CD4-positive, alpha-beta T cell treated with Interferon alpha-2 for 1 hour (primary cell): Measurements from ENCODE around the gene SNRPE.
"Not testable (repeated sequence)": the region's sequence is repeated elsewhere in the genome, so short reads cannot be mapped to it uniquely, and the experiment has no call there.

Experiments
- DNase-seq, 2 donors: peaks; one replicate each; pipeline ENCODE4 v3.0.0-alpha.2; 2020 to 2022

The SNRPE gene

DNA sequence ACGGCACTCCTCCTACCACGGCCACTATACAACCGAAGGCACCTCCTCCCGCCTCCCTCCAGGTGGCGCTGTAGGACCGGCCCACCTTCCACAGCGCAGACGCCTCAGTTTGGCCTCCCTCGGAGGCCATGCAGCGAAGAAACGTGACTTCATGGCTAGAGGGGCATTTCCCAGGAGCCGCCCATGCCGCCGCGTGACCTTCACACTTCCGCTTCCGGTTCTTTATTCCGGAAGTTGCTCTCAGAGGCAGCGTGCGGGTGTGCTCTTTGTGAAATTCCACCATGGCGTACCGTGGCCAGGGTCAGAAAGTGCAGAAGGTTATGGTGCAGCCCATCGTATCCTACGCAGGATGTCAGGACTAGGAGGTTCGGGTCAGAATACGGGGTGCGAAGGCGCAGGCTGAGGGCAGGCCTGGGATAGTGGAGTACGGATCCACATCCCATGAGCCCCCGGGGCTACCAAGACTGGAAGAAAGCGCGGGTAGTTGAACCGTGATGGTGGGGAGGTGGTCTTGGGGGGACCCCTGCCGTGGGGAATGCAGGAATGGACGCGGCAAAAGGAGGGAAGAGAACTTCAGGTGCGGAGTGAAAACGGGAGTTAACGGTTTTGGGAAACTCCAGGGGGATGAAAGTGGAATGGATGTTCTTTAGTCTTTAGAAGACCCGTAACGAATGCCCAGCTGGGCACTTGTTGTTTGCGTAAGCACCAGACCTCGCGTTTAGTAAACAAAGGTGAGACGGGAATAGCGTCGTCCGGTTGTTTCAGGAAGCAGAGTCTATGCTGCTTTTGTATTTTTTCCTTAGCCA is at the start of gene SNRPE:
TSS of gene SNRPE (plus strand) at position 221 of the 806 bp plus-strand sequence. CDS start at position 282, 61 bp downstream.
- DNase-seq: peak; percentile 97 to 98

DNA sequence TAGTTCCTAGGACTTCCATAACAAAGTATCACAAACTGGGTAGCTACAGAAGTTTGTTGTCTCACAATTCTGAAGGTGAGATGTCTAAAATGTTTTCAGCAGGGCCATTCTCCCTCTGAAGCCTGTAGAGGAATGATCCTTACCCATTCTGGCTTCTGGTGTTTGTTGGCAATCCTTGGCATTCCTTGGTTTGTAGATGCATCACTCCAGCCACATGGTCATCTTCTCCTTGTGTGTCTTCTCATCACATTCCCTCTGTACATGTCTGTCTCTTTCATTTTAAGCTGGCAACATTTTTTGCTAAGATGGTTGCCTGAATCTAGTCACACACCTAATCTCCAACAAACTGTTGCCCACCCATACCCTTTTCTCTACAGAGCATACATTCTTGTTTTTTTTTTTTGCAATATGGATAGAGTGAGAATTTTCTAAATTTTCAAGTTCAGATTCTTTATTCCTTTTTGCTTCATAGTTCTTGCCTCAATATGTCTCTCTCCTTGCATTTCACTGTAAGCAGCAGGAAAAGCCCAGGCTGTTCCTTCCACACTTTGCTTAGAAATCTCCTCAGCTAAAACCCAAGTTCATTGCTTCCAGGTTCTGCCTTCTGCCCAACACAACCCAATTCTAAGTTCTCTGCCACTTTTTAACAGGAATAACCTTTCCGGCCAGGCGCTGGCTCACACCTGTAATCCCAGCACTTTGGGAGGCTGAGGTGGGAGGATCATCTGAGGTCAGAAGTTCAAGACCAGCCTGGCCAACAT is 47.6 kb upstream of the SNRPE start:
- DNase-seq: no peak

DNA sequence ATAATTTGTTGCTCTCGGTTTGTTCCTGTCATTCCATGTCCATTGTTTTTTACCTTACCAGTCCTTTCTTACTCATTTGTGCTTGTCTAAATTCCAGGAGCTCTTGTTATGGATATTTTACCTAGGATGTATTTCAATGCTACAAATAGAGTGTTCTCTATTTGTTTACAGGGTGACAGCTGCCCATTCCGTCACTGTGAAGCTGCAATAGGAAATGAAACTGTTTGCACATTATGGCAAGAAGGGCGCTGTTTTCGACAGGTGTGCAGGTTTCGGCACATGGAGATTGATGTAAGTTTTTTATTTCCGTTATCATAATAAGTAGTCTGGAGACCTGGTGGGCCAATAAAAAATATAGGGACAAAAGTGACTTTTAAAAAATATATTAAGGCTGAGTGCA is 43.0 kb upstream of the SNRPE start:
- no peak for DNase-seq

DNA sequence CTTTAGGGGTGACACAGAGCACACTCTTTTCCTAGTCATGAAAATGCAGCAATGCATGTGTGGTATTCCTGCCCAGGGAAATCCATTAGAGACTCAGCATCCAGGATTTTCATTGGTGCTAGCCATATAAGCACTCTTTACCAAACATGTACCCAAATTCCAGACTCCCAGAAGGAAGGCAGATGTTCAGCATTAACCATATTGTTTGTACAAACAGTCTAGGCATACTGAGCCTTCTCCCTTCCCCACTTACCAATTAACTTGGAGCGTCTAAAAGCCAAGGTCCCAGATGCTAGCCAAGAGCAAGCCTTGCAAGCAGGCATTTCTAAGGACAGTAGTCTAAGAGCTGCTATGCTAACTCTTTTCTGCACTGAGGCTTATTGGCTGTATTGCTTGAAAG is 38.1 kb upstream of the SNRPE start:
- DNase-seq: no peak

DNA sequence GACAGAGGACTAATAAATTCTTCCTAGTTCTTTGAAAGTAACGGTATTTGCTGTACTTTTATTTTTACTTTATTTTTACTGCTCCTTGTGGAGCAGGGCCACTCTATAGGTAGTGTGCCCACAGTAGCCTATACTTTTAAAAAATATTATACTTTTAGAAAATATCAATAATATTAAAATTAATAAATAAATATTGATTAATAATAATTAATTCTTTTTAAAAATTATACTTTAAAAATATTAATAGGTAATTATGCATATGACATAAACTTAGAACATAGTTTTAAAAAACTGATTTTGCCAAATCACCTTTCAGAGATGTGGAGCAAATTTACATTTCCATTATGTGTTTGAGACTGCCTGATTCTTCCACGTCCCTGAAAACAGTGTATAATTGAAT is 35.2 kb upstream of the SNRPE start:
- DNase-seq: no peak

DNA sequence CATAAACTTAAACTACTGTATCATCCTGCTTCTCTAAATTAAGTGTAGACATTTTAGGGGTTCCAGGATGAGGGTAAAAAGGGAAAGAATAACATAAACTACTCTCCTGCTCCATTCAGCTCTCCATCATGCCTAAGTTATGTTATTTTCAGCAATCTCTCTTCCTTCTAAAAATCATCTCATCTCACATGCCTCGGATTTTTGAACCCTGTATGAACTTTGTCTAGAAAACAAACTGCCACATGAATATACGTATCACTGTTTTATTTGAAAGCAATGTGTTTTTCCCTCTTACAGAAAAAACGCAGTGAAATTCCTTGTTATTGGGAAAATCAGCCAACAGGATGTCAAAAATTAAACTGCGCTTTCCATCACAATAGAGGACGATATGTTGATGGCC is 33.4 kb upstream of the SNRPE start:
- no peak for DNase-seq

DNA sequence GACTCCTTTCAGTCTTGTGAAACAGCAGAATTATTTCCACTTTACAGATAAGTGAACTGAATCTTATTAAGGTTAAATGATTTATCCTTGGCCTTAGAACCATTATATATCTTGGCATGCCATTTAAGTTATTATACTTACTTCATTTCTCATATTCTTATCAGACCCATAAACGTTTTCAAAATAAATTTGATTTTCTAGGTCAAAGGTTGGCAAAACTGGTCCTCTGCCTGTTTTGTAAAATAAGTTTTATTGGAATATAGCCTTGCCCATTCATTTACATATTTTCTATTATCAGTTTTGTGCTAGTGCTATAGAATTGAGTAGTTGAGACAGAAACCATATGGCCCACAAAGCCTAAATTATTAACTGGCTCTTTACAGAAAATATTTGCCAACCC is 32.9 kb upstream of the SNRPE start:
- DNase-seq: no peak

DNA sequence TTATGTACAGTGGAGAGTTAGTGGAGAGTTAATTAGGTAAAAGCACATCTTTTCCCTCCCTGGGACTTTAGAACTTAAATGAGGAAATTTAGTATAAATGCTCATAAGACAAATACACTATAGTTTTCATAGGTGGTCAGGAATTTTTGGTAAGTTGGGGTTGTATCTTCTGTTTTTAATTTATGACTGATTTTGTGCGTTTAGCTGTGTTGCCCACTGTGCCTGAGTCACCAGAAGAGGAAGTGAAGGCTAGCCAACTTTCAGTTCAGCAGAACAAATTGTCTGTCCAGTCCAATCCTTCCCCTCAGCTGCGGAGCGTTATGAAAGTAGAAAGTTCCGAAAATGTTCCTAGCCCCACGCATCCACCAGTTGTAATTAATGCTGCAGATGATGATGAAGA is 32.2 kb upstream of the SNRPE start:
- not testable (repeated sequence) for DNase-seq

DNA sequence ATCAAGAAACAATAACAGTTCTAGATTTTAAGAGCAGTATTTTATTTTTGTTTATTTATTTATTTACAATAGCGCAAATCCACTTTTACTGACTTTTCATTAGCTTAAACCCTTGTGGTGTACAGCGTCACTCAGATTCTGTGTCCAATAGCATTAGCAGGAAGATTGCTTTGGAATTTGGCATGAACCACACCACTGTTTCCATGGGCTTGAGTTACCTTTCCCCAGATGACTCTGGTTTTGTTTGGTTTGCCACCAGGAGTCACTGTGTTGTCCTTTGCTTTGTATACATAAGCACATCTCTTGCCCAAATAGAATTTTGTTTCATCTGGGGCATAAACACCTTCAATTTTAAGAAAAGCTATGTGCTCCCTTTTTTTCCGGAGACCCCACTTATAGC is 25.9 kb upstream of the SNRPE start:
- DNase-seq: no peak

DNA sequence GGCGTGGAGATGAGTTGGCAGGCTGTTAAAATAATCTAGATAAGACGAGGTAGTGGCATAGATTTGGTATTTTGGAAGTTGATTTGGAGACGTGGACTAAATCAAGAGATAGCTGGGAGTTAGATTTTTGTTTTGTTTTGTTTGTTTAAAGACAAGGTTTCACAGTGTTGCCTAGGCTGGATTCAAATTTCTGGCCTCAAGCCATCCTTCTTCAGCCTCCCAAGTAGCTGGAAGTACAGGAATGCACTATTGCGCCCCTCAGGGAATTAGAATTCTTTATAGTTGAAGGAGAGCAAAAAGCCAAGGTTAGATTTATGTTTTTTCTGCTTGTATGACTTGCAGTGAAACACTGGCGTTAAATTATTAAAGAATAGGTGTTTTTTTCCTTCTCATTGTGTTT is 22.3 kb upstream of the SNRPE start:
- no peak for DNase-seq

DNA sequence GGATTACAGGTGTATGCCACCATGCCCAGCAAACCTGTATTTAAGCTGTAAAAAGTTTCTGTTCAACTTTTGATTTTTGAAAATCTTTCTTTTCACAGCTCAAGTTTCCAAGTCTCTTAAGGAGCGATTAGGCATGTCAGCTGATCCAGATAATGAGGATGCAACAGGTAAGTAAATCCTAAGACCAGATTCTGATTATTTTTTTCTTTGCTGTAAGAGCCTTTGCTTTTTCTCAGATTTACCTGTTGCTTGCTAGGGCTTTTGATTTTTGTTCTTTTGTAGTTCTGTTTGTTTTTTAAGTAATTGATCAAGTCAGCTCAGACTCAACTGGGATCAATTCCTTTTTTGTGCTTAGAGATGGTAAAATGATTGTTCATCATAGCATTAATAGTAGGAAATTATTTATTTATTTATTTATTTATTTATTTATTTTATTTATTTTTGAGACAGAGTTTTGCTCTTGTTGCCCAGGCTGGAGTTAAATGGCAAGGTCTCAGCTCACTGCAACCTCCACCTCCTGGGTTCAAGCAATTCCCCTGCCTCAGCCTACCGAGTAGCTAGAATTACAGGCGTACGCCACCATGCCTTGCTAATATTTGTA is 21.1 kb upstream of the SNRPE start:
- no peak for DNase-seq

DNA sequence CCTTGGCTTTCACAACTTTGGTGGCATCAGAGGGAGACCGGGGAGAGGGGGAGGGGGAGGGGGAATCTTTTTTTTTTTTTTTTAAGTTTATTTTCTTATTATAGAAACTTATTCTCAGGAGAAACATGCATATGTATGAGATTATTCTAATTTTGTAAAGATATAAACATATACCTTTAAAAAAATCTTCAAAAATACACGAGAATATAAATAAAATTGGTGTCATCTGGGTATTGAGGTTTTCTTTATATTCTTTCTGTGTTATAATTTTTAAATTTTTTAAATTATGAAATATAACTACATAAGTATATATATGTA is 18.9 kb upstream of the SNRPE start:
- no peak for DNase-seq

DNA sequence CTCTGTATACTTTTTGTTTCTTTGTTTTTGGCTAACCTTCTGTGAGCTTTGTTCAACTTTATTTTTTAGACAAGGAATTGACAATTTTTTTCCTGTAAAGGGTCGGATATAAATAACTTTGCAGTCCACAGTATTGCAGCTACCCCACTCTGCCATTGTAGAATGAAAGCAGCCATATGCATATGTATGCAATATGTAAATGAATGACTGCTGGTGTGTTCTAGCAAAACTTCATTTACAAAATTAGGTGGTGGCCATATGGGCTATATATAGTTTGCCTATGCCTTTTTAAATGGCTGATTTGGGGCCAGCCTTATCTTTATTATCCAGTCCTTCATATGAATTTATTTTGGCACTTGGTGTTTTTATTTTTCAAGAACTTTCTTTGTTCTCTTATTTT is 18.0 kb upstream of the SNRPE start:
- no peak for DNase-seq

DNA sequence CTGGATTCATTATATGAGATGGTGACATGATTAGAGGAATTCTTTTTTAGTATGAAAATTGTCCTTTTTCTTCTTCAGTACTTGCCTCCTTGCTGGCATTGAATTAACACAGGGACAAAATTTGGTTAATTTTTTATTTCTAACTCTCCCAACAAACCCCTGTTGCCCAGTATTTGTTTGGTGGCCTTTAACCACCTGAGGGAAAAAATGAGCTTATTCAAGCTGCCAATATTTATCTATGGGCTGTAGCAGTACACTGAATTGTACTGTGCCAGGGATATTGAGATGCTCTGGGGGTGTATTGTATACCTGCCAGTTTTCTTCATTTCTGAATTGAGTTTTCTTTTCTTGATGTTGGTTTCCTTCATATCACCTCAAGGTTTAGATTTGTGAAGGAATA is 8.3 kb upstream of the SNRPE start:
- DNase-seq: not testable (repeated sequence)

DNA sequence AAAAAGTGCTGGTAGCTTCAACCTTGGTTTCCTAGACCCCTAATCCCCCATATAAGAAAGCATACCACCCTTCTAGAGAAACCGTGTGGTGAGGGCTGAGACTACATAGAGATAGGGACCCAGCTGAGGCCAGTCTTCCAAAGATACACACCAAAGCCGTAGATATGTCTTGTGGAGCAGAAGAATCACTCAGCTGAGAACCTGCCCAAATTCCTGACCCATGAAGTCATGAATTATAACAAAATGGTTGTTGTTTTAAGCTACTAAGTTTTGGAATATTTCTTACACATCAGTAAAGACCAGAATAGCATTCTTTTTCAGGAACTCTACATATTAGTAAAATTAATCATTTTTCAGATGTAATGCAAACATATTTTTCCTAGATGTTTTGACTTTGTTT is 3.3 kb upstream of the SNRPE start:
- DNase-seq: no peak

DNA sequence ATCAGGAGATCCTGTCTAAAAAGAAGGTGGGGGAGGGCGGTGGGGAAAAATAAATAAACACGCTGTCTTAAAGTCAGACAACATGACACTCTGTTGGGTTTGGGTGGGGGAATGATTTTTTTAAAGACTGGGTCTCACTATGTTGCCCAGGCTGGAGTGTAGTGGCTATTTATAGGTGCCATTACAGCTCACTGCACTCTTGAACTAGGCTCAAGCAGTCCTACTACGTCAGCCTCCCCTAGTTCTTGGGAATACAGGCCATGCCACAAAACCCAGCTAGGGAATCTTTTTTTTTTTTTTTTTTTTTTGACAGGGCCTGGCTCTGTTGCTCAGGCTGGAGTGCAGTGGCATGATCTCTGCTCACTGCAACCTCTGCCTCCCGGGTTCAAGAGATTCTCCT is 2.4 kb upstream of the SNRPE start:
- DNase-seq: no peak

DNA sequence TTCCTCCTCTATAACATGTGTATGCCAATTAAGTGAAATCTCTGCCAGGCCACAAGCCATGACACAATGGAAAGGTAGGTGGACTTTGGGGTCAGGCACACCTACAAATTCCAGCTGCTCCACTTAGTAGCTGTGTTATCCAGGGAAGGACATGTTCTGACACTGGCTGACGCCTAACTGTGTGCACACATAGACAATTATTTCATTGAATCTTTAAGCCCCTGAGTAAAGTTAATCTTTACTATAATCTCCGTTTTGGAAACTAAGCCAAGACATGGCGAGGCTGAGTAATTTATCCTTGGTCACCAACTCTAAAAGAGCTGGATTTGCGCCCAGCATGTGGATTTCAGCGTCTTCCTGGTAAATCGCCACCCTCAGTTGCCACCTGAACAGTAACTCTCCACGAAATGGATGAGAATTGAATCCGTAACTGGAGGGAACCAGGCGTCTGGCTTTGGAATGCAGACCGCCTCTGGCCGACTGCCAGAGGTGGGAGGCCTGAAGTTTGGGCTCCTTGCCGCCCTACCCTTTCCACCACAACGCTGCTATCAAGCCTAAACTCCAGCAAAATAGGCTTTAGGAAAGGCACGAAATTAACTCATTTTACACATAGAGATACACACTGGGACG is 888 bp upstream of the SNRPE start:
- DNase-seq: no peak

DNA sequence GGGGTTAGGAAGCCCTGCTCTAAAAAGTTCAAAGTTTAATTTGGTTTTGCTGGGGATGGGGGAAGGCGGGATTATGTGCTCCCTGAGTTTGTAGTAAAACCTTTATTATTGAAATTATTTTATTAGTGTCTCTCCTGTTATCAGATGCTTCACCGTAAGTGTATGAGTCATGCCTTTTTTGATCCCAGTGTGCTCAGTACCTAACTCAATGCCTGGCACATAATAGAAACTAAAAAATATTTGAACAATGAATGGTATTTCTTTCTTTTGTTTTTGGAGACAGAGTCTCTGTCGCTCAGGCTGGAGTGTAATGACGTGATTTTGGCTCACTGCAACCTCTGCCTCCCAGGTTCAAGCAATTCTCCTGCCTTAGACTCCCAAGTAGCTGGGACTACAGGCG is 6.4 kb downstream of the SNRPE start:
- no peak for DNase-seq

DNA sequence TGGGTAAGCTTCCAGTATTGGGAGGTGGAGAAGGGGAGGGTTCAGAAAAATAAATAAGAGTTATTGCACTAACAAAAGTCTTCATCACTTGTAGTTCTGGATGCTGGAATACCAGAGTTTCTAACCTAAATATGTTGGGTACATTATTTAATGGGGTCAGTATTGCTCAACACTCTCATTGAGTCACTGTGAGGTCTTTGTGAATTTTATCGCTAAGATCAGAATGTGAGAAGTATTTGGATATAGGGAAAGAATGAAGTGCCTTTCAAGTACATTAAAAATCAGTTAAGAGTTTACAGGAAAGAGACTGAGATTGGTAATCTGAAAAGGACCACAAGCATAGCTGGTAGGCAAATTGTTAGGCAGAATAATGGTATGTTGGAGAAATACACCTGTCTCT is 8.8 kb downstream of the SNRPE start:
- no peak for DNase-seq

DNA sequence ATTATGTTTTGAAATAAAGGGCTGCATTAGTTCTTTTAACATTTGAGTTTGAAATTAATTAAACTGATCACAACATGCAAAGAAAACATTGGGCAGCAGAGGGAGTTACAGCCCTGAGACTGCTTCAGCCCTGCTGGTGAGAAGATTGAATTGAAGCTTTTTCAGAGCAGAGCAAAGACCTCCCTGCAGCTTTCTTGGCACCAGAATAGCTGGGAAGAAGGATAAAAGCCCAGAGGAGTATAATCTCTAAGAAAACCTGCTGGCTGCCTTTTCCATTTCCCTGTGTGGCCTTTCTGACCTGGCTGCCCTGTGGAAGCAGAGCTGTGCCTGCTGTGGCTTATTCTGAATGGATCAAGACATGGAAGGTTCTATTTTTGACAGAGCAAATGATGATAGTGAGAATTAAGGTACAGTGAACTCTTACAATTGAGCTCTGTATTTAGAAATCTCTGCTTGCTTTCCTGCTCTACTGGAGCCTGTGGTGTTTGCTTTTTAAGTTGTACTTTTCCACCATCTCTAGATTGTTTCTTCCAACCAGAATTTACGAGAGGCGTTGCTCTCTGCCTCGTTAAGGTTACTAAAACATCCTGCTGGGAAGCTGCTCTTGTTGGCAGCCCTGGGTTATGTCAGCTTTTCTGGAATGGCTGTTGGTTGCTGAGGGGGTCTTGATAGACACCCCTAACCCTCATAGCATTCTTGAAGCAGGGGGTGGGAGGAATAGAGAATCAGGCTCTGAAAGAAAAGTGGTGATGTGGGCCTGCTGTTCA is 9.9 kb downstream of the SNRPE start:
- peak in 1 of 2 donors; percentile 47 for DNase-seq

DNA sequence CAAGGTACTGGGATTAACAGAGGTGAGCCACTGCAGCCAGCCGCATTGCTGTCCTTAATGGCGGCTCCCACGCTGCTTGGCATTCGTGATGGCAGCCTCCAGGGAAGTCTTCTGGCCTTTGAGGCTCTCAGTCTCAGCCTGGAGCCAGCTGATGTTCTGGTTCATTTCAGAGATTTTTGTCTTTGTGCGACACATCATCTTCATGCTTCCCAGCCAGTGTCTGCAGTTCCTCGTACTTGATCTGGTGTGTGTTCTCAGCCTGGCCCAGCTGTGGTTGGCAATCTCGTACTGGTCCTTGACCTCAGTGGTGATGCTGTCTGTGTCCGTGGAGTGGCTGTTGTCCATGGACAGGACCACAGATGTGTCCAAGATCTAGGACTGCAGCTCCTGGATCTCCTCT is 11.7 kb downstream of the SNRPE start:
- DNase-seq: no peak

DNA sequence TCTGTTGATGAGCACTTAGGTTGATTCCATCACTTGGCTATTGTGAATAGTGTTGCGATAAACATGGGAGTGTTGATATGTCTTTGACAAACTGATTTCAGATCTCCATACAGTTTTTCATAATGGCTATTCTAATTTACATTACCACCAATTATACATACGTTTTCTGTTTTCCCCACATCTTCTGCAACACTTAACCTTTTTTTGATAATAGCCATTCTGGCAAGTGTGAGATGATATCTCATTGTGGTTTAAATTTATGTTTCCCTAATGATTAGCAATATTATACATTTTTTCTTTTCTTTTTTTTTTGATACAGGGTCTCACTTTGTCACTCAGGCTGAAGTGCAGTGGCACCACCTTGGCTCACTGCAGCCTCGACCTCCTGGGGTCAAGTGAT is 17.0 kb downstream of the SNRPE start:
- no peak for DNase-seq

DNA sequence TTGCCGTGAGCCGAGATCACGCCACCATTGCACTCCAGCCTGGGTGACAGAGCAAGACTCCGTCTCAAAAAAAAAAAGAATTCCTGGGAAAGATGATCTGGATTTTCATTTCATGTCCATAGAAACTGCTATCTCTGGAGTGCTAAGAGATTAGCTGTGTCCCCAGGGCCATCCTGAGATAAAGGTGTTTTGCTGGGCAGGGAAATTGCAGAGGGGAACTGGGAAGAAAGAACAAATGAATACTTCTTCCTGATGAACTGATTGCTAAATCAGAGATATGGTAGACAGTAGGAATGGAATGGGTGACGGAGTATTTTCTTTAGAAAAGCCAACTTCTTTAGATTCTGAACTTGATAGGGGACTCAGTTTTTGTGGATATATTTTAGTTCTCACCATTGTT is 19.2 kb downstream of the SNRPE start:
- no peak for DNase-seq
